HepG2 (cell line): ENCODE data around the gene KRT2. TPM values are rescaled to one million over a fixed set of nuclear protein-coding genes. Genes with fewer than 3 reads are reported as not detected.

Experiments
- ATAC-seq: fragments of 200-7000 bp; cut with Tn5 transposase; 3 replicates; pipeline ENCODE4 v1.9.1; 2020; ENCODE audit warnings: mild to moderate bottlenecking, moderate library complexity
- BruUV-seq: library from RNA; stranded (reverse); fragments of 400-500 nt; replicated peaks from 2 replicates; lab custom pipeline; 2021; lab: Mats Ljungman, UMichigan
- CTCF ChIA-PET: fragments of 300-600 bp; formaldehyde crosslinking; extraction: SDS; loops from one replicate; lab custom pipeline; 2021; ENCODE audit warnings: low total read pairs, inconsistent platforms, low intra/inter-chr PET ratio; lab: Yijun Ruan, JAX
- POLR2A ChIA-PET: fragments of 350-600 bp; sonication (Branson Sonifier 250); formaldehyde crosslinking; loops from one replicate; lab custom pipeline; 2020; ENCODE audit warnings: antibody characterized with exemption, inconsistent platforms; lab: Yijun Ruan, JAX
- DNase-seq: peaks from one replicate; pipeline ENCODE4 v3.0.0-alpha.2; 2015; ENCODE audit warnings: low spot score
- FAIRE-seq: peaks from 3 replicates; lab custom pipeline; 2011; peaks lifted over from hg19 to GRCh38; lab: Jason Lieb, UNC
- H2AFZ ChIP-seq: one replicate; pipeline ENCODE4 v1.6.1; 2011; ENCODE audit warnings: low read length, inconsistent platforms
- H3K27ac ChIP-seq: fragments of 300-600 bp; 3 replicates; pipeline ENCODE4 v1.8.0; 2011; ENCODE audit warnings: mixed run types, mild to moderate bottlenecking, mixed read lengths, low read length, inconsistent platforms; ENCODE audit not compliant: insufficient read depth; ENCODE audit errors: extremely low read length
- H3K27me3 ChIP-seq, 2 experiments: fragments of 200-600 bp in 1 of 2; 2 replicates in 1 of 2; 3 replicates in 1 of 2; pipeline versions ENCODE4 v1.6.0 to v1.8.0; 2011; ENCODE audit warnings: low read length in 2 of 2, mild to moderate bottlenecking in 2 of 2, moderate library complexity in 2 of 2, inconsistent platforms in 1 of 2; ENCODE audit not compliant: insufficient read depth in 2 of 2, control insufficient read depth in 1 of 2
- H3K36me3 ChIP-seq, 2 experiments: fragments of 200-600 bp in 1 of 2; replicated peaks in 1 of 2; 2 replicates in 1 of 2; 3 replicates in 1 of 2; pipeline versions ENCODE4 v1.5.1 to v1.8.0; 2011; ENCODE audit warnings: low read length in 2 of 2, inconsistent platforms in 1 of 2; ENCODE audit not compliant: insufficient read depth in 2 of 2, control insufficient read depth in 1 of 2
- H3K4me1 ChIP-seq: 2 replicates; pipeline ENCODE4 v1.5.1; 2012; ENCODE audit warnings: low read length, inconsistent platforms; ENCODE audit not compliant: insufficient read depth
- H3K4me2 ChIP-seq: 2 replicates; pipeline ENCODE4 v1.6.0; 2011; ENCODE audit warnings: low read depth, low read length, inconsistent platforms
- H3K4me3 ChIP-seq, 3 experiments: fragments of 200-600 bp in 1 of 3; sonication (generic), shearing (Covaris generic) in 1 of 3; replicated peaks in 1 of 3; 2 replicates each; pipeline ENCODE4 v1.5.1; 2011 to 2016; ENCODE audit warnings: low read length in 3 of 3, inconsistent platforms in 2 of 3, low read depth in 2 of 3, mild to moderate bottlenecking in 2 of 3, control low read depth in 1 of 3, mixed read lengths in 1 of 3; ENCODE audit not compliant: insufficient read depth in 1 of 3
- H3K79me2 ChIP-seq: one replicate; pipeline ENCODE4 v1.6.1; 2011; ENCODE audit warnings: low read length, inconsistent platforms; ENCODE audit not compliant: insufficient read depth
- H3K9ac ChIP-seq: 2 replicates; pipeline ENCODE4 v1.6.0; 2011; ENCODE audit warnings: mild to moderate bottlenecking, low read depth, low read length, inconsistent platforms; ENCODE audit not compliant: insufficient read depth
- H3K9me3 ChIP-seq: 2 replicates; pipeline ENCODE4 v1.5.1; 2012; ENCODE audit warnings: mild to moderate bottlenecking, low read length
- H4K20me1 ChIP-seq: 2 replicates; pipeline ENCODE4 v1.6.0; 2011; ENCODE audit warnings: inconsistent platforms, mild to moderate bottlenecking, low read length, moderate library complexity; ENCODE audit not compliant: insufficient read depth
- ARHGAP35 ChIP-seq: sonication (generic); formaldehyde crosslinking; IDR thresholded peaks from 2 replicates; pipeline ENCODE4 v1.9.0; 2022; ENCODE audit warnings: mild to moderate bottlenecking, inconsistent platforms, moderate library complexity, missing genetic modification reagents, borderline replicate concordance
- DPF2 ChIP-seq: sonication (generic); formaldehyde crosslinking; IDR thresholded peaks from 2 replicates; pipeline ENCODE4 v1.4.0; 2020; ENCODE audit warnings: mild to moderate bottlenecking, low read depth, missing genetic modification reagents, borderline replicate concordance
- FOXA3 ChIP-seq: IDR thresholded peaks from 2 replicates; pipeline ENCODE4 v1.6.1; 2016; ENCODE audit warnings: missing genetic modification reagents, missing compliant biosample characterization
- HBP1 ChIP-seq: IDR thresholded peaks from 2 replicates; pipeline ENCODE4 v1.6.1; 2016; ENCODE audit warnings: low read depth, control low read depth
- HNRNPH1 ChIP-seq: fragments of 200-400 bp; formaldehyde crosslinking; optimal IDR thresholded peaks from 2 replicates; pipeline ENCODE3; 2017; ENCODE audit warnings: mild to moderate bottlenecking, low read depth, low read length
- HNRNPK ChIP-seq: fragments of 200-400 bp; formaldehyde crosslinking; IDR thresholded peaks from 2 replicates; pipeline ENCODE4 v1.6.1; 2018; ENCODE audit warnings: low read length, low read depth, moderate library complexity, mild to moderate bottlenecking; ENCODE audit not compliant: poor library complexity, severe bottlenecking
- KAT2B ChIP-seq: fragments of 150-350 bp; IDR thresholded peaks from 2 replicates; pipeline ENCODE4 v1.6.1; 2014; ENCODE audit warnings: low read depth, low read length, borderline replicate concordance
- MXD3 ChIP-seq: IDR thresholded peaks from 2 replicates; pipeline ENCODE4 v1.6.1; 2016; ENCODE audit warnings: mild to moderate bottlenecking, missing biosample characterization, missing genetic modification reagents
- NFIC ChIP-seq: IDR thresholded peaks from 2 replicates; pipeline ENCODE4 v1.6.1; 2012; ENCODE audit warnings: mild to moderate bottlenecking, low read length, inconsistent platforms
- NONO ChIP-seq, 2 experiments: fragments of 450-650 bp in 1 of 2; sonication (generic) in 1 of 2; formaldehyde crosslinking in 1 of 2; IDR thresholded peaks in 1 of 2; conservative IDR thresholded peaks in 1 of 2; 2 replicates each; pipeline versions ENCODE4 v1.6.1 to v1.8.0; 2017 to 2022; ENCODE audit warnings: mild to moderate bottlenecking in 1 of 2, missing genetic modification reagents in 1 of 2, moderate library complexity in 1 of 2
- SMAD1 ChIP-seq: sonication (generic); formaldehyde crosslinking; IDR thresholded peaks from 2 replicates; pipeline ENCODE4 v1.4.0; 2020; ENCODE audit warnings: missing genetic modification reagents, low read depth, mild to moderate bottlenecking, borderline replicate concordance
- SOX6 ChIP-seq, 2 experiments: fragments of 450-650 bp in 1 of 2; sonication (generic) in 1 of 2; formaldehyde crosslinking in 1 of 2; IDR thresholded peaks; 2 replicates each; pipeline versions ENCODE4 v1.4.0 to v1.6.1; 2017 to 2020; ENCODE audit warnings: antibody characterized with exemption in 1 of 2, mild to moderate bottlenecking in 1 of 2, missing genetic modification reagents in 1 of 2
- ZFP91 ChIP-seq: sonication (generic); formaldehyde crosslinking; IDR thresholded peaks from 2 replicates; pipeline ENCODE4 v1.9.0; 2022; ENCODE audit warnings: missing genetic modification reagents, mild to moderate bottlenecking, borderline replicate concordance
- ZMYM2 ChIP-seq: sonication (generic); formaldehyde crosslinking; IDR thresholded peaks from 2 replicates; pipeline ENCODE4 v1.8.0; 2022; ENCODE audit warnings: mild to moderate bottlenecking, missing genetic modification reagents
- ZNF691 ChIP-seq: sonication (generic); formaldehyde crosslinking; IDR thresholded peaks from 2 replicates; pipeline ENCODE4 v1.4.0; 2020; ENCODE audit warnings: missing genetic modification reagents, low read depth, mild to moderate bottlenecking, borderline replicate concordance
- ZNF713 ChIP-seq: sonication (generic); formaldehyde crosslinking; IDR thresholded peaks from 2 replicates; pipeline ENCODE4 v1.4.0; 2020; ENCODE audit warnings: mild to moderate bottlenecking, missing genetic modification reagents
- ZNF816 ChIP-seq: sonication (generic); formaldehyde crosslinking; IDR thresholded peaks from 2 replicates; pipeline ENCODE4 v1.8.0; 2022; ENCODE audit warnings: missing genetic modification reagents, mild to moderate bottlenecking, borderline replicate concordance
- WGBS: methylation state at CpG from one replicate; pipeline ENCODE4 v1.1.6; 2017; ENCODE audit warnings: low lambda C conversion rate; 5-methylcytosine and 5-hydroxymethylcytosine counted together
- in situ Hi-C: cut with HindIII; loops from 2 replicates; pipeline ENCODE4 v1.10.0; 2017; ENCODE audit warnings: low pct_unique_long_range_greater_than_20kb; ENCODE audit not compliant: extremely low pct_ligation_motif_present
- intact Hi-C: fragments of 100-400 bp; cut with micrococcal nuclease; formaldehyde crosslinking; loops from one replicate; pipeline ENCODE4 v1.10.0; 2022; ENCODE audit not compliant: unreplicated experiment
- polyA plus RNA-seq, 8 experiments: library from polyadenylated mRNA; depleted of rRNA in 3 of 8; stranded (reverse) in 7 of 8; unstranded in 1 of 8; fragments of >200 nt; fragmentation: Illumina TruSeq in 4 of 8; extraction: Trizol in 4 of 8; gene quantifications; 2 replicates each; pipeline versions ENCODE4 v1.2.1 to v1.2.3, GENCODE V29; 2011 to 2016; ENCODE audit warnings: low read depth in 4 of 8, missing spikeins in 1 of 8, mixed read lengths in 1 of 8; ENCODE audit not compliant: insufficient read depth in 1 of 8
- total RNA-seq, 5 experiments: library from RNA; depleted of rRNA; stranded (reverse); fragments of >200 nt; fragmentation: Illumina TruSeq; extraction: Trizol; gene quantifications; 2 replicates each; pipeline ENCODE4 v1.2.3, GENCODE V29; 2016; ENCODE audit warnings: low read depth in 1 of 5

KRT2 gene
- total and polyA plus RNA-seq, 2 of the 13 experiments (the other 11 are each of a cell fraction or from before 2014, with no cell fraction given), result not detected

GRCh38 chr12:52693261-52693660, 41.2 kb upstream of the KRT2 start:
- ATAC-seq (no peak), DNase-seq (no peak), FAIRE-seq (no peak)
- H3K4me2 ChIP-seq, result no peak overlapping the region
- H4K20me1 ChIP-seq, result no peaks in the 10 kb centered on the region
- H3K4me1 ChIP-seq, result no peaks in the 10 kb centered on the region
- H3K27ac ChIP-seq, result no peak overlapping the region
- intact Hi-C loops, result no loop called here
- H3K36me3 ChIP-seq, result no peaks in the 10 kb centered on the region
- no peak overlapping the region for H3K4me3 ChIP-seq
- BruUV-seq, result no TSS peak
- TF ChIP-seq SOX6 (IDR thresholded peaks at IDR 0.05), result no peak
- TF ChIP-seq SOX6 (CRISPR knock-in tag; IDR thresholded peaks at IDR 0.05), result no peak
- no peak for TF ChIP-seq ARHGAP35 (CRISPR knock-in tag)
- no peak for TF ChIP-seq ZMYM2 (CRISPR knock-in tag)
- TF ChIP-seq MXD3 (CRISPR knock-in tag), result no peak
- TF ChIP-seq ZNF691 (CRISPR knock-in tag), result no peak
- TF ChIP-seq SMAD1, result no peak
- TF ChIP-seq KAT2B, result no peak
- TF ChIP-seq DPF2 (CRISPR knock-in tag), result no peak
- TF ChIP-seq FOXA3 (CRISPR knock-in tag), result no peak
- no peak for TF ChIP-seq HBP1
- no peak for TF ChIP-seq NFIC
- TF ChIP-seq HNRNPK, result no peak
- TF ChIP-seq ZNF816, result no peak
- TF ChIP-seq NONO (IDR thresholded peaks at IDR 0.05), result no peak
- no peak for TF ChIP-seq NONO (CRISPR knock-in tag; conservative IDR thresholded peaks at IDR 0.05)
- no peak for TF ChIP-seq HNRNPH1
- TF ChIP-seq ZFP91, result no peak
- no peak for TF ChIP-seq ZNF713
- no peaks in the 10 kb centered on the region for H3K9me3 ChIP-seq
- H3K9ac ChIP-seq, result no peak overlapping the region
- POLR2A ChIA-PET, result no interaction called here
- no peak overlapping the region for H2AFZ ChIP-seq
- CTCF ChIA-PET, result no interaction called here
- H3K79me2 ChIP-seq, result no peaks in the 10 kb centered on the region
- in situ Hi-C loops, result loop anchor here (25.0 kb wide), 1 partner anchor 294 kb away; no protein-coding TSS in a partner anchor
- peaks cover 5 to 48% of the 10 kb centered on the region in 2 experiments; a peak in 4 of 5 replicates for H3K27me3 ChIP-seq
- under 1% methylated on average over 5 of the region's 5 CpGs for WGBS
